GM19438 (cell line): ENCODE measurements around the gene GOSR2.
"Not testable (repeated sequence)": the region's sequence is repeated elsewhere in the genome, so short reads cannot be mapped to it uniquely, and the experiment has no call there.

ENCODE experiments used
- ATAC-seq: cut with Tn5 transposase; IDR thresholded peaks from one replicate; pipeline ENCODE4 v1.9.1; 2021; ENCODE audit warnings: low read depth; ENCODE audit not compliant: unreplicated experiment

Gene GOSR2

DNA sequence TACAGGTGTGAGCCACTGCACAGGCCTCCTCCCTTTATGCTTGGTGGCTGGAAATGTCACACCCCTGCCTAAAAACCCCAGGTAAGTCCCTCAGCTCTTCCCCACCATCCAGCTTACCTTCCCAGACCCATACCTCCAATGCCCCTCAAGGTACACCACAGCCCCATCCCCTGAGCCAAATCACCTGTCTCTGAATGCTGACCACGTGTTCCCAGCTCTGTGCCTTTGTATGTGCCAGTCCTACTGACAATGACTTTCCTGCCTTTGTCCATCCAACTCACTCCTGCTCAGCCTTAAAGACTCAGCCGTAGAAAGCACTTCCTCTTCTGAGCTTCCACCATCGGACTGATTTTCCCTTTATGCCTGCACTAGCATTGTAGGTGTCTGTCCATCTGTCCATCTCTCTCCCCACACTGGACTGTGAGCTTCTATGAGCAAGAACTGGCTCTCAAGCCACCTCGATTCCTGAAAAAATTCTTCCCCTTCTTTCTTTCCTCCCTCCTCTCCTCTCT lies 30.7 kb upstream of the GOSR2 start:
- ATAC-seq: no peak

GRCh38 chr17:46894024-46894423 lies 28.9 kb upstream of the GOSR2 start:
- ATAC-seq: no peak

DNA sequence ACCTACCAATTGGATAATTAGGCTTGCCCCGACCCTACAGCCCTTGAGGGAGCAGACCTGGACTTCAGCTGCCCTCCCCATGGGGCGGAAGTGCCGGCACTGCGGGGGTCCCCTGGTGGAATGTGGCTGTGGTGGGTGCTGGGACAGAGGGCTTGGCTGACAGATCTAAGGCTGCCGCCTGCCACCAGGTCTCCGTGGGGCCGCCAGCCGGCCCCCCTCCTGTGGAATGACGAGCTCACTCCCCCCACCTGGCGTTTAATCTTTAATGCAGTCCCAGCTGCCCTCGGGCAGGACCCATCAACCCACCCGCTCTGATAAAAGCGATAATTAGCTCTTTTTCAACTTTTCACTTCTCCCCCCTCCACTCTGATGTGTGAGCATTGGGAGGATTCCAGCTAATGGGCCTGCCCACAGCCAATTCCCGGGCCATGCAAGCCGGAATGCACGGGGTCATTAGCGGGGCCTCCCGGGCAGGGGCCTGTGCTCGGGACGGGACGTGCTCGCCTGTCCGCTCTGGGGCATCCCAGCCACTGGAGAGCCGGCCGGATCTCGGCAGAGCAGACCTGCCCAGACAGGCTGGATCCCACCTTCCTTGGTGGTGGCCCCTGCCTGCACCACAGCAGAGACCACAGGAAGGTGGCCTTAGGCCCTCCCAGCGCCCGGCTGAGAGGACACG lies 28.3 kb upstream of the GOSR2 start:
- no peak for ATAC-seq

GRCh38 chr17:46895171-46895570 lies 27.8 kb upstream of the GOSR2 start:
- no peak for ATAC-seq

DNA sequence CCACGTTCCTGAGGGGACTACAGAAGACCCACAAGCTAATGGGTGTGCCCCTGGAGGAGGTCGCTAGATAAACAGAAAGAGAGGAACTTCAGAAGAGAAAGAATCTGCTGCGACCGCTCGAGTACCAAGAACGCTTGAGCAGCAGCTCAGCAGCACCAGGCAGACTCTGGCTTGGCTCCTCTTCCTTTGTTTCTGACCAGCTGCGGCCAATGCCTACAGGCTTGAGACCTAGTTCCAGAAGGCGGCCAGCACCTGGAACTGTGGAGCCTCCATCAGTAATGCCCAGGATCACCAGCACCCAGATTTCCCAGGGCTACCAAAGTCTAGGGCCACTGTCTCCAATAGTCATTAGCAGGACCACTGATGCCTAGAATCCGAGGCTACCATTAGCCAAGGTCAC lies 26.0 kb upstream of the GOSR2 start:
- ATAC-seq: no peak

GRCh38 chr17:46898364-46898763 lies 24.6 kb upstream of the GOSR2 start:
- no peak for ATAC-seq

DNA sequence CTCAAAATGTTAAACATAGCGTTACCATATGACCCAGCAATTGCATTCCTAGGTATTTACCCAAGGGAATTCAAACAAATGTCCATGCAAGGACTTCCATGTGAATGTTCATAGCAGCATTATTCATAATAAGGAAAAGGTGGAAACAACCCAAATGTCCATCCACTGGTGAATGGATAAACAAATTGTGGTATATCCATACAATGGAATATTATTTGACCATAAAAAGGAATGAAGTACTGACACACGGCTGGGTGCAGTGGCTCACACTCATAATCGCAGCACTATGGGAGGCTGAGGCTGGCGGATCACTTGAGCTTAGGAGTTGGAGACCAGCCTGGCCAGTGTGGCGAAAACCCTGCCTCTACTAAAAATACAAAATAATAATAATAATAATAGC lies 24.1 kb upstream of the GOSR2 start:
- no peak for ATAC-seq

DNA sequence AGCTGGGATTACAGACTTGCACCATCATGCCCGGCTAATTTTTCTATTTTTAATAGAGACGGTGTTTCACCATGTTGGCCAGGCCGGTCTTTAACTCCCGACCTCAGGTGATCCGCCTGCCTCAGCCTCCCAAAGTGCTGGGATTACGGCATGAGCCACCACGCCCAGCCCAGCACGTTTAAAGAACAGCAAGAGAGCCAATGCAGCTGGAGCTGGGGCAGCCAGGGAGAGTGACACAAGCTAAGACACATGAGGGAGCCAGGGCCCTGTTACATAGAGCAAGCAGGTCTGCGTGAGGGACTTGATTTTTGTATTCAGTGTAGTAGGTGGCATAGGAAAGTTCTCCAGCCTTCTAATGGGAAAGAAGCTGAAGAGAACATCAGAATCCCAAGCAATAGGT lies 21.7 kb upstream of the GOSR2 start:
- no peak for ATAC-seq

DNA sequence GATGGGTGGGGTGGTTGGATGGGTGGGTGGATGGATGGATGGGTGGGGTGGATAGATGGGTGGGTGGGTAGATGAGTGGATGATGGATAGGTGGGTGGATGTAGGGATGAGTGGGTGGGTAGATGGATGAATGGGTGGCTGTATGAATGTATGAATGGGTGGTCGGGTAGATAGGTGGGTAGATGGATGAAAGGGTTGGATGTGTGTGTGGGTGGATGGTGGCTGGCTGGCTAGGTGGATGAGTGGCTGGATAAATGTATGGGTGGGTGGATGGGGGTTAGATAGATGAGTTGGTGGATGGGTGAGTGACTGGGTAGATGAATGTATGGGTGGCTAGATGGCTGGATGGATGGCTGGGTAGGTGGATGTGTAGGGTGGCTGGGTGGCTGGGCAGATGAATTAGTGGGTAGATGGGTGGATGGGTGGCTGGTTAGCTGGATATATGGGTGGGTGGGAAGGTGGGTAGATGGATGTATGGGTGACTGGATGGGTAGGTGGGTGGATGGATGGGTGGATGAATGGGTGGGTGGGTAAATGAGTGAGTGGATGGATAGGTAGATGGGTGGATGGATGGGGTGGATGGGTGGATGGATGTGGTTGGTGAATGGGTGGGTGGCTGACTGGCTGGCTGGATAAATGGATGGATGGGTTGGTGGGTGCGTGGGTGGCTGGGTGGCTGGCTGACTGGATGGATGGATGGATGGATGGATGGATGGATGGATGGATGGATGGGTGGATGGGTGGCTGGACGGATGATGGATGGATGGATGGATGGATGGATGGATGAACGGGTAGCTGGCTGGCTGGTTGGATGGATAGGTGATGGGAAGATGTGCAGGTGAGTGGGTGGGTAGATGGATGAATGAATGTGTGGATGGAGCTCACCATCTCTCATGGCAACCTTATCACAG lies 18.9 kb upstream of the GOSR2 start:
- no peak for ATAC-seq

GRCh38 chr17:46908068-46908737 lies 14.8 kb upstream of the GOSR2 start:
- no peak for ATAC-seq

DNA sequence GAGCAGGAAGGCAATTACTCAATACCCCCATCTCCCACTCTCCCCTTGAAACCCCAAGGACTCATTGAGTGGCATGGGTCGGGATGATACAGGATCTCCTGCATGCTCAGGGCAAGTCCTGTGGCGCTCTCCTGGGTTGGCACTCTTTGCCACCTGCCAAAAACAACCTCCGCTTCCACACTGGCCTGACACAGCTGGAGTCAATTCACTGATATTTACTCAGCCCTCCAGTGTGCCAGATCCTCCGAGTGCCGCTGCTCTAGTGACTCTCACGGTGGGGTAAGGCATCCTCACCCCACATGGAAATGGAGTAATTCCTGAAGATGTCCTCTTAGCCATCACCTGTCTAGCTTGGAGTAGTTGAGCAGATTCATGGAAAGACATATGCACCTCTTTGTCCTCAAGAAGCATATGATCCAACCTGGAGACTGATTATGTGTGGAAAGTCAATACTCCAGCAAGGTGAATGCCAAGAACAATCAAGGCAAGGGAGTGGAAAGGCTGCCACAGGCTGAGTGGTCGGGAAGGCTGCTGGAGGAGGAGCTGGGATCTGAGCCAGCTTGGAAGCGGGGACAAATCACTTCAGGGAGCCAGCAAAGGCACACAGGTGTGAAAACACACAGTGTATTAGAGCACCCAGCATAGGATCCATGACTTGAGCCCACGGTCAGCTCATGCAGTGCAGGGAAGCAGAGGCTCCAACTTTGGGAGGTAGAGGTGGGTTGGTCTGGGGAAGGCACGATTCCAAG lies 12.6 kb upstream of the GOSR2 start:
- no peak for ATAC-seq

DNA sequence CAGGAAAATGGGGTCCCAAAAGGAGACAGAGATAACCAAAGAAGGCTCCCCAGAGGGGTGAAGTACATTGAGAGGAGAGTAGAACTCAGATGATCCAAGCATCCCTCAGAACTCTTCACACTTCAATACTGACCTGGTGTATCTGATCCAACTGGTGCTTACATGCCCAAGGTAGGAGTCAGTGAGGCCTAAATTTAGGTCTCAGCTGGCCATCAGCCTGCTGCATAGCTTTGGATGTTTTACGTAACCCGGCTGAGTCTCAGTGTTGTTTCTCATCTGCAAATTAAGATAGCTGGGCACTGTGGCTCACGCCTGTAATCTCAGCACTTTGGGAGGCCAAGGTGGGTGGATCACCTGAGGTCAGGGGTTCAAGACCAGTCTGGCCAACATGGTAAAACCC lies 11.6 kb upstream of the GOSR2 start:
- no peak for ATAC-seq

GRCh38 chr17:46915596-46915995 lies 7.4 kb upstream of the GOSR2 start:
- no peak for ATAC-seq

GRCh38 chr17:46916211-46916610 lies 6.7 kb upstream of the GOSR2 start:
- no peak for ATAC-seq

DNA sequence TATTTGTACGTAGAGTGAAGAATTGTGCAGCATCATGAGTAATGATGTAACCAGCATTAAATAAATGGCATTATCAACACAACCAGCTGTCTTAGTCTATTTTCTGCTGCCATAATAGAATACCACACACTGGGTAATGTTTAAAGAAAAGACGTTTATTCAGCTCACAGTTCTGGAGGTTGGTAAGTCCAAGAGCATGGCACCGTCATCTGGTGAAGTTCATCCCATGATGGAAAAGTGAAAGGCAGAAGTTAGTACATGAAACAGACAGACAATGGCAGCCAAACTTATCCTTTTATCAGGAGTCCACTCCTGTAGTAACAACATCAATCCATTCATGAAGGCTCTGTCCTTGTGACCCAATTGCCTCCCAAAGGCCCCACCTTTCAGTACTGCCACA lies 6.3 kb upstream of the GOSR2 start:
- ATAC-seq: no peak

- no peak for ATAC-seq
These were observed 5.9 kb upstream of the GOSR2 start for GRCh38 chr17:46917041-46917440.

GRCh38 chr17:46917516-46917915 lies 5.4 kb upstream of the GOSR2 start:
- ATAC-seq: no peak

DNA sequence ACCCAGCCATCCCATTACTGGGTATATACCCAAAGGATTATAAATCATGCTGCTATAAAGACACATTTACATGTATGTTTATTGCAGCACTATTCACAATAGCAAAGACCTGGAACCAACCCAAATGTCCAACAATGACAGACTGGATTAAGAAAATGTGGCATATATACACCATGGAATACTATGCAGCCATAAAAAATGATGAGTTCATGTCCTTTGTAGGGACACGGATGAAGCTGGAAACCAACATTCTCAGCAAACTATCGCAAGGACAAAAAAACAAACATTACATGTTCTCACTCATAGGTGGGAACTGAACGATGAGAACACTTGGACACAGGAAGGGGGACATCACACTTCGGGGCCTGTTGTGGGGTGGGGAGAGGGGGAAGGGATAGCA lies 998 bp upstream of the GOSR2 start:
- ATAC-seq: not testable (repeated sequence)

DNA sequence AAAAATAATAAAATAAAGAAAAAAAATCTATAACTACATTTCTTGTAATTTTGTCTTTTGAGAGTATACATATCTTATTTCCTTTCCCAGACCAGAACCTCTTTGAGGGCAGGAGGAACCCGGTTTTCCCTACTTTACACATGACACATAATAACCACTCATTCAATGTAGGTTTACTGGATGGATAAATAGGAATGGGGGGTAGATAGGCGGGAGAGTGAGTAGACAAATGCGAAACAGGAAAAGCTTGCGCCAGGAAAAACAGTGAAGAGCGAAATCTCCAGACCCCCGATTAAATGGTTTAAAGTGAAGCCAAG lies 515 bp upstream of the GOSR2 start:
- no peak for ATAC-seq

GRCh38 chr17:46925185-46925868 lies 2.4 kb downstream of the GOSR2 start:
- no peak for ATAC-seq
